Measurements from ENCODE around the gene RTEL1. TPM values are rescaled to one million over a fixed set of nuclear protein-coding genes. Genes with fewer than 3 reads are reported as not detected.
"Not testable (repeated sequence)": the region's sequence is repeated elsewhere in the genome, so short reads cannot be mapped to it uniquely, and the experiment has no call there.

RTEL1 gene
- total and polyA plus RNA-seq, 3 experiments from 2014 or later, result 5.7 to 54.5 (median 52.3) TPM

- Mint-ChIP-seq H3K4me1 (peaks cover 11 to 30% (median 12%) of the 10 kb centered on the region in 3 donors), H3K4me3 (peak overlapping the region in 1 of 7 donors; percentile 81), H3K9me3 (no peaks in the 10 kb centered on the region), H3K36me3 (peaks cover 0 to 25% (median 4%) of the 10 kb centered on the region in 3 donors), H3K27me3 (no peaks in the 10 kb centered on the region), H3K27ac (peak overlapping the region in 1 of 8 donors; percentile 56)
- no peak for DNase-seq
- H3K36me3 ChIP-seq (ENCODE audit: insufficient read depth, low read length), result no peaks in the 10 kb centered on the region
- no peak overlapping the region for H3K4me3 ChIP-seq (ENCODE audit: low read length)
- peaks cover 8% of the 10 kb centered on the region for H3K4me1 ChIP-seq (ENCODE audit: insufficient read depth, low read length)
- ChIA-PET CTCF (interaction anchor here (1.7 to 2.6 kb wide), 2 partner anchors 19 to 106 kb away, joined by 5 to 17 read pairs; partner anchors contain the start of gene PTK6), POLR2A (no interaction called here)
- H3K9me3 ChIP-seq (ENCODE audit: low read length), result no peaks in the 10 kb centered on the region
- no peaks in the 10 kb centered on the region for H3K27me3 ChIP-seq (ENCODE audit: insufficient read depth, low read length, poor library complexity, severe bottlenecking)
- H3K27ac ChIP-seq (ENCODE audit: low read depth, low read length), result no peak overlapping the region
Observed at GRCh38 chr20:63643946-63644345, 14.2 kb upstream of the RTEL1 start.

DNA sequence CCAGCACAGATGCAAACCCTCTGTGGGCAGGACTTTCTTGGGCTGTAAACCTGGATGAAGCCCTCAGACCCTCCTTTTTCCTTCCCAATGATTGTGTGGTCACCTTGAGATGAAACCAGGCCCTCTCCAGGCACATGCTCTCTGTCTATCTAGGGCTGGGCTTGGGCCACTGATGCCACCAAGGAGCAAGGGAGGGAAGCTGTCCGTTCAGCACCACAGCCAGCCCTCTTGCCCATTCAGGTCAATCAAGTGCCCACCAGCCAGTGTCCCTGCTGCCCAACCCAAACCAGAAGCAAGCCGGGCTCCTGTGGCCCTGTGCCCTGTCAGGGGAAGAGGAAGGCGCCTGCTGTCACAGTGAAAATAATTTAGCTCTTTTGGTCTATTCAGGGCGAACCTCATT, 12.9 kb upstream of the RTEL1 start:
- Histone ChIP-seq H3K4me3 (ENCODE audit: low read length) (no peak overlapping the region), H3K9me3 (ENCODE audit: low read length) (no peaks in the 10 kb centered on the region), H3K4me1 (ENCODE audit: insufficient read depth, low read length) (peaks cover 8% of the 10 kb centered on the region), H3K36me3 (ENCODE audit: insufficient read depth, low read length) (no peaks in the 10 kb centered on the region), H3K27ac (ENCODE audit: low read depth, low read length) (no peak overlapping the region), H3K27me3 (ENCODE audit: insufficient read depth, low read length, poor library complexity, severe bottlenecking) (no peaks in the 10 kb centered on the region)
- CTCF ChIA-PET, result interaction anchor here (0.9 to 2.4 kb wide), 2 partner anchors 13 to 107 kb away, joined by 3 to 6 read pairs; partner anchors contain the start of gene RTEL1
- peaks cover 4 to 27% (median 6%) of the 10 kb centered on the region in 3 donors for H3K4me1 Mint-ChIP-seq
- H3K4me3 Mint-ChIP-seq, result no peak overlapping the region
- POLR2A ChIA-PET, result no interaction called here
- no peaks in the 10 kb centered on the region for H3K27me3 Mint-ChIP-seq
- H3K9me3 Mint-ChIP-seq, result no peaks in the 10 kb centered on the region
- no peak for DNase-seq
- H3K36me3 Mint-ChIP-seq, result peaks cover 0 to 17% (median 4%) of the 10 kb centered on the region in 3 donors
- H3K27ac Mint-ChIP-seq, result peak overlapping the region in 1 of 8 donors; percentile 40

- CTCF ChIA-PET, result interaction anchor here (1.0 kb wide), 1 partner anchor 21 kb away, joined by 3 read pairs; the partner anchor contains the start of gene GMEB2
- peaks cover 9% of the 10 kb centered on the region for H3K4me1 ChIP-seq (ENCODE audit: insufficient read depth, low read length)
- Mint-ChIP-seq H3K27me3 (no peaks in the 10 kb centered on the region), H3K9me3 (no peaks in the 10 kb centered on the region), H3K4me1 (peaks cover 7 to 32% (median 8%) of the 10 kb centered on the region in 3 donors), H3K4me3 (peak overlapping the region in 2 of 7 donors; percentile 34 to 62), H3K27ac (peak overlapping the region in 2 of 8 donors; percentile 48 to 66), H3K36me3 (peaks cover 0 to 17% (median 4%) of the 10 kb centered on the region in 3 donors)
- no peaks in the 10 kb centered on the region for H3K36me3 ChIP-seq (ENCODE audit: insufficient read depth, low read length)
- H3K27me3 ChIP-seq (ENCODE audit: insufficient read depth, low read length, poor library complexity, severe bottlenecking), result no peaks in the 10 kb centered on the region
- H3K27ac ChIP-seq (ENCODE audit: low read depth, low read length), result no peak overlapping the region
- H3K9me3 ChIP-seq (ENCODE audit: low read length), result no peaks in the 10 kb centered on the region
- H3K4me3 ChIP-seq (ENCODE audit: low read length), result no peak overlapping the region
- no peak for DNase-seq
- POLR2A ChIA-PET, result no interaction called here
Observed at GRCh38 chr20:63648190-63648589, 9.9 kb upstream of the RTEL1 start.

- Histone ChIP-seq H3K27ac (ENCODE audit: low read depth, low read length) (no peak overlapping the region), H3K36me3 (ENCODE audit: insufficient read depth, low read length) (no peaks in the 10 kb centered on the region), H3K27me3 (ENCODE audit: insufficient read depth, low read length, poor library complexity, severe bottlenecking) (no peaks in the 10 kb centered on the region), H3K9me3 (ENCODE audit: low read length) (no peaks in the 10 kb centered on the region), H3K4me3 (ENCODE audit: low read length) (no peak overlapping the region), H3K4me1 (ENCODE audit: insufficient read depth, low read length) (peaks cover 15% of the 10 kb centered on the region)
- Mint-ChIP-seq H3K4me3 (peak overlapping the region in 1 of 7 donors; percentile 64), H3K27me3 (peaks cover 0 to 2% of the 10 kb centered on the region in 2 donors), H3K4me1 (peaks cover 9 to 32% (median 12%) of the 10 kb centered on the region in 3 donors), H3K36me3 (peaks cover 0 to 15% (median 4%) of the 10 kb centered on the region in 3 donors), H3K27ac (peak overlapping the region in 3 of 8 donors; percentile 48 to 58 (median 57)), H3K9me3 (no peaks in the 10 kb centered on the region)
- no peak for DNase-seq
- ChIA-PET CTCF (interaction anchor here (1.0 to 1.6 kb wide), 2 partner anchors 22 to 111 kb away, joined by 3 to 6 read pairs; partner anchors contain the start of genes GMEB2 and PTK6), POLR2A (interaction anchor here (0.5 to 0.9 kb wide), 3 partner anchors 17 to 128 kb away, joined by 3 to 5 read pairs (median 3); no protein-coding TSS in a partner anchor)
Observed at GRCh38 chr20:63648895-63649589, 9.1 kb upstream of the RTEL1 start.

GRCh38 chr20:63650486-63650885, 7.6 kb upstream of the RTEL1 start:
- not testable (repeated sequence) for H3K27ac Mint-ChIP-seq

DNA sequence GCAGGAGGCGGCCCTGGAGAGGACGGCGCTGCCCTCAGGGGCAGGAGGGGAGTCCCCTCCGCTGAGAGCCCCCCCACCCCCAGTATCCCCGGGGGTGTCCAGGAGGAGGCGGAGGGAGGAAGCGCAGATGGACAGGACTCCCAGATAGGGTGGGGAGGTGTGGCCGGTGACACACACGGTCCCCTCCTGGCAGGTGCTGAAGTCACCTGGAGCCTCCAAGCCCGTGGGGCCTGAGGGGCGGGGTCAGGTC, 6.2 kb upstream of the RTEL1 start:
- peak in 2 of 5 donors; percentile 48 to 65 for DNase-seq
- no peak overlapping the region for H3K27ac ChIP-seq (ENCODE audit: low read depth, low read length)
- ChIA-PET POLR2A (interaction anchor here (0.6 to 1.4 kb wide), 3 partner anchors 10 to 131 kb away, joined by 3 to 9 read pairs (median 6); partner anchors contain the start of genes LIME1 and PPDPF), CTCF (interaction anchor here (1.1 to 2.4 kb wide), 3 partner anchors 10 to 115 kb away, joined by 3 to 12 read pairs (median 6); partner anchors contain the start of gene PTK6)
- no peaks in the 10 kb centered on the region for H3K27me3 ChIP-seq (ENCODE audit: insufficient read depth, low read length, poor library complexity, severe bottlenecking)
- peak overlapping the region; percentile 79 to 96 (median 87) for H3K4me3 Mint-ChIP-seq
- H3K4me3 ChIP-seq (ENCODE audit: low read length), result peak overlapping the region; percentile 34
- peak overlapping the region in 2 of 8 donors; percentile 88 to 92 for H3K27ac Mint-ChIP-seq
- peaks cover 29% of the 10 kb centered on the region for H3K4me1 ChIP-seq (ENCODE audit: insufficient read depth, low read length)
- peaks cover 18 to 36% (median 18%) of the 10 kb centered on the region in 3 donors for H3K4me1 Mint-ChIP-seq
- H3K36me3 Mint-ChIP-seq, result peaks cover 0 to 6% (median 0%) of the 10 kb centered on the region in 3 donors
- H3K27me3 Mint-ChIP-seq, result peaks cover 0 to 2% of the 10 kb centered on the region in 2 donors
- no peaks in the 10 kb centered on the region for H3K9me3 ChIP-seq (ENCODE audit: low read length)
- H3K9me3 Mint-ChIP-seq, result no peaks in the 10 kb centered on the region
- H3K36me3 ChIP-seq (ENCODE audit: insufficient read depth, low read length), result no peaks in the 10 kb centered on the region

More at GRCh38 chr20:63650486-63650885, 7.6 kb upstream of the RTEL1 start:
- H3K27ac ChIP-seq (ENCODE audit: low read depth, low read length); H3K4me3 ChIP-seq (ENCODE audit: low read length); H3K27me3 Mint-ChIP-seq; POLR2A ChIA-PET; H3K36me3 ChIP-seq (ENCODE audit: insufficient read depth, low read length); H3K4me3 Mint-ChIP-seq; H3K9me3 ChIP-seq (ENCODE audit: low read length); DNase-seq; H3K27me3 ChIP-seq (ENCODE audit: insufficient read depth, low read length, poor library complexity, severe bottlenecking); H3K9me3 Mint-ChIP-seq; H3K36me3 Mint-ChIP-seq: not testable (repeated sequence)
- H3K4me1 Mint-ChIP-seq, result peaks cover 18 to 39% (median 18%) of the 10 kb centered on the region in 3 donors
- CTCF ChIA-PET, result interaction anchor here (1.0 to 1.6 kb wide), 2 partner anchors 86 to 112 kb away, joined by 3 to 6 read pairs; partner anchors contain the start of genes LIME1 and PTK6
- H3K4me1 ChIP-seq (ENCODE audit: insufficient read depth, low read length), result peaks cover 29% of the 10 kb centered on the region

DNA sequence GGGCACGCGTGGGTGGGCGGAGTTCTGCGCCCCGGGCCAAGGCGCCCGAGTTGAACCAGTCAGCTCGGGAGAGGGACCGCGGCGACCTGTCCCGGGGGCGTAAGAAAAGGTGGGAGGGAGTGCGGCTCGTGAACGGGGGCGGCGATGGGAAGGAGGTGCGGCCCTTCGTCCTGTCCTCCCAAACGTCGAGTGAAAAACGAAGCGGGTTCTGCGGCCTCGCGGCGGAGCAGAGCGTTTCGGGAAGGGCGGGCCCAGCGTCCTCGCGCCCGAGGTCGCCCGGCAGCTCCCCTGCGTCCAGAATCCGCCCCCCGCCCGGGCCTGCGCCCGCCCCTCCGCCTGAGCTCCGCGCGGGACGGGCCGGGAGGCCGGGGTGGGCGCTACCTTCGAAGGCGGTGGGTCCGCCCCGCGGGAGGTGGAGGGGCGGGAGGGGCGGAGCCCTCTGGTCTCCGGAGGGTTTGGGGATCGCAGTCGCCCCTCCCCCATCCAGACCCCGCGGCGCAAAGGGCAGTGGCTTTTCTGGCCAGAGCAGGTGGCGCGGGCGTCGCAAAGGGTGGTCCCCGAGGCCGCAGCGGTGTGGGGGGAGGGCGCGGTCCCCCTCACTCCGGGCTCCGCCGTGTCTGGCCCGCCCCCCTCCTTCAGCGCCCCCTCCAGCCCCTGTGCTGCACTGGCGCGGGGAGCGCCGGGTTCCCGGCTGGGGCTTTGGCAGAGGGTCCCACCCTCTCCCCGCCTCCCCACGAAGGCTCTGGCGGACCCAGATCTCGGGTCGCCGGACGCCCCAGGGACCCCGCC, 5.7 kb upstream of the RTEL1 start:
- H3K36me3 Mint-ChIP-seq, result peaks cover 0 to 6% (median 0%) of the 10 kb centered on the region in 3 donors
- POLR2A ChIA-PET, result interaction anchor here (0.6 to 1.5 kb wide), 6 partner anchors 10 to 132 kb away, joined by 3 to 9 read pairs (median 4); partner anchors contain the start of genes LIME1 and PPDPF
- peaks cover 32% of the 10 kb centered on the region for H3K4me1 ChIP-seq (ENCODE audit: insufficient read depth, low read length)
- H3K27ac ChIP-seq (ENCODE audit: low read depth, low read length), result no peak overlapping the region
- H3K36me3 ChIP-seq (ENCODE audit: insufficient read depth, low read length), result no peaks in the 10 kb centered on the region
- H3K4me3 Mint-ChIP-seq, result peak overlapping the region; percentile 79 to 96 (median 87)
- H3K27me3 Mint-ChIP-seq, result peaks cover 0 to 2% of the 10 kb centered on the region in 2 donors
- peak overlapping the region in 2 of 8 donors; percentile 73 to 88 for H3K27ac Mint-ChIP-seq
- DNase-seq, result peak in 4 of 5 donors; percentile 38 to 69 (median 58)
- no peaks in the 10 kb centered on the region for H3K9me3 ChIP-seq (ENCODE audit: low read length)
- peaks cover 18 to 36% (median 18%) of the 10 kb centered on the region in 3 donors for H3K4me1 Mint-ChIP-seq
- no peaks in the 10 kb centered on the region for H3K27me3 ChIP-seq (ENCODE audit: insufficient read depth, low read length, poor library complexity, severe bottlenecking)
- peak overlapping the region; percentile 34 for H3K4me3 ChIP-seq (ENCODE audit: low read length)
- no peaks in the 10 kb centered on the region for H3K9me3 Mint-ChIP-seq
- CTCF ChIA-PET, result interaction anchor here (1.1 to 2.4 kb wide), 3 partner anchors 11 to 115 kb away, joined by 3 to 12 read pairs (median 6); partner anchors contain the start of gene PTK6

Data from CD8-positive, alpha-beta memory T cell (primary cell).